K562 (cell line): Measurements from ENCODE around the gene C11orf91. TPM values are rescaled to one million over a fixed set of nuclear protein-coding genes. Genes with fewer than 3 reads are reported as not detected.

ENCODE experiments used
- ATAC-seq: fragments of 200-7000 bp; cut with Tn5 transposase; 3 replicates; pipeline ENCODE4 v1.9.1; 2020; ENCODE audit warnings: moderate library complexity
- BruUV-seq: library from RNA; stranded (reverse); fragments of 400-500 nt; replicated peaks from 2 replicates; lab custom pipeline; 2021; lab: Mats Ljungman, UMichigan
- CTCF ChIA-PET: fragments of 300-600 bp; formaldehyde crosslinking; extraction: SDS; loops from one replicate; lab custom pipeline; 2021; ENCODE audit warnings: low intra/inter-chr PET ratio; lab: Yijun Ruan, JAX
- POLR2A ChIA-PET: fragments of 300-600, 350-650 bp; sonication (Branson Sonifier 250); formaldehyde crosslinking; extraction: SDS; loops from one replicate; lab custom pipeline; 2021; ENCODE audit warnings: antibody characterized with exemption, inconsistent platforms; lab: Yijun Ruan, JAX
- DNase-seq, 4 experiments: peaks; one replicate each; pipeline versions ENCODE4 v3.0.0 to v3.0.0-alpha.2; 2011 to 2018; ENCODE audit warnings: low spot score in 3 of 4, mixed read lengths in 3 of 4; ENCODE audit errors: extremely low read depth in 1 of 4
- FAIRE-seq: peaks from 2 replicates; lab custom pipeline; 2011; peaks lifted over from hg19 to GRCh38; lab: Jason Lieb, UNC
- H2AFZ ChIP-seq: 2 replicates; pipeline ENCODE4 v1.6.0; 2011; ENCODE audit warnings: low read depth, low read length, control low read depth, inconsistent platforms
- H3K27ac ChIP-seq: fragments of 200-600 bp; 3 replicates; pipeline ENCODE4 v1.8.0; 2011; ENCODE audit warnings: low read depth, mild to moderate bottlenecking, control low read depth, inconsistent platforms, low read length, moderate library complexity, mixed read lengths; ENCODE audit errors: extremely low read depth
- H3K27me3 ChIP-seq, 2 experiments: fragments of 300-600 bp in 1 of 2; 2 replicates in 1 of 2; 3 replicates in 1 of 2; pipeline versions ENCODE4 v1.6.0 to v1.8.0; 2011; ENCODE audit warnings: inconsistent platforms in 2 of 2, low read length in 2 of 2, mild to moderate bottlenecking in 1 of 2, mixed read lengths in 1 of 2, moderate library complexity in 1 of 2; ENCODE audit not compliant: control insufficient read depth in 2 of 2, insufficient read depth in 2 of 2
- H3K36me3 ChIP-seq: fragments of 300-600 bp; 3 replicates; pipeline ENCODE4 v1.8.0; 2011; ENCODE audit warnings: mild to moderate bottlenecking, low read length, inconsistent platforms; ENCODE audit not compliant: control insufficient read depth, insufficient read depth
- H3K4me1 ChIP-seq, 2 experiments: fragments of 200-600 bp in 1 of 2; replicated peaks in 1 of 2; 2 replicates in 1 of 2; 3 replicates in 1 of 2; pipeline versions ENCODE4 v1.5.1 to v1.8.0; 2011; ENCODE audit warnings: inconsistent platforms in 2 of 2, low read length in 2 of 2, mild to moderate bottlenecking in 1 of 2, mixed read lengths in 1 of 2, moderate library complexity in 1 of 2; ENCODE audit not compliant: control insufficient read depth in 2 of 2, insufficient read depth in 2 of 2
- H3K4me2 ChIP-seq: 2 replicates; pipeline ENCODE4 v1.6.1; 2011; ENCODE audit warnings: low read length, control low read depth, inconsistent platforms, mixed read lengths; ENCODE audit not compliant: insufficient read depth
- H3K4me3 ChIP-seq: fragments of 200-600 bp; sonication (generic), shearing (Covaris generic); 2 replicates; pipeline ENCODE4 v1.5.1; 2016; ENCODE audit warnings: control low read depth, inconsistent platforms
- H3K79me2 ChIP-seq: fragments of 200-600 bp; 3 replicates; pipeline ENCODE4 v1.8.0; 2011; ENCODE audit warnings: low read length, inconsistent platforms; ENCODE audit not compliant: control insufficient read depth, insufficient read depth
- H3K9ac ChIP-seq, 2 experiments: 2 replicates each; pipeline versions ENCODE4 v1.6.0 to v1.6.1; 2011; ENCODE audit warnings: low read depth in 2 of 2, low read length in 2 of 2, control low read depth in 1 of 2, inconsistent platforms in 1 of 2, mild to moderate bottlenecking in 1 of 2, mixed read lengths in 1 of 2; ENCODE audit not compliant: insufficient read depth in 1 of 2
- H3K9me1 ChIP-seq: one replicate; pipeline ENCODE4 v1.6.0; 2011; ENCODE audit warnings: inconsistent platforms, mild to moderate bottlenecking, low read length, moderate library complexity; ENCODE audit not compliant: control insufficient read depth, insufficient read depth
- H3K9me3 ChIP-seq: replicated peaks from 2 replicates; pipeline ENCODE4 v1.5.1; 2011; ENCODE audit warnings: low read depth, low read length, inconsistent platforms; ENCODE audit not compliant: control insufficient read depth, insufficient read depth
- H4K20me1 ChIP-seq: replicated peaks from 2 replicates; pipeline ENCODE4 v1.6.1; 2011; ENCODE audit warnings: low read length, inconsistent platforms, mixed read lengths; ENCODE audit not compliant: control insufficient read depth, insufficient read depth
- BRF1 ChIP-seq: IDR thresholded peaks from 3 replicates; pipeline ENCODE4 v1.6.1; 2011; ENCODE audit warnings: borderline replicate concordance, mild to moderate bottlenecking; ENCODE audit not compliant: insufficient read length; ENCODE audit errors: extremely low read depth
- CSDE1 ChIP-seq, 2 experiments: fragments of 450-650 bp; IDR thresholded peaks; 2 replicates each; pipeline ENCODE4 v1.6.1; 2016; ENCODE audit warnings: mild to moderate bottlenecking in 1 of 2
- HCFC1 ChIP-seq: IDR thresholded peaks from 2 replicates; pipeline ENCODE4 v1.6.1; 2012; ENCODE audit warnings: low read depth, low read length, improper control_type of control experiment
- MAFF ChIP-seq: IDR thresholded peaks from 2 replicates; pipeline ENCODE4 v1.6.1; 2012; ENCODE audit warnings: low read length, improper control_type of control experiment
- PCBP2 ChIP-seq: fragments of 200-400 bp; formaldehyde crosslinking; IDR thresholded peaks from 2 replicates; pipeline ENCODE4 v1.6.1; 2018; ENCODE audit warnings: low read length, low read depth, mild to moderate bottlenecking, moderate library complexity; ENCODE audit not compliant: poor library complexity, severe bottlenecking
- SAP30 ChIP-seq: fragments of 200-600 bp; sonication (generic); IDR thresholded peaks from 2 replicates; pipeline ENCODE4 v1.6.1; 2012; ENCODE audit warnings: borderline replicate concordance, low read depth, mild to moderate bottlenecking, moderate library complexity, low read length, control low read depth, inconsistent platforms; ENCODE audit not compliant: insufficient read depth, poor library complexity, severe bottlenecking
- ZFP91 ChIP-seq: sonication (generic); formaldehyde crosslinking; IDR thresholded peaks from 2 replicates; pipeline ENCODE4 v1.8.0; 2022; ENCODE audit warnings: mild to moderate bottlenecking, missing genetic modification reagents
- ZNF175 ChIP-seq: fragments of 200-800 bp; sonication (Bioruptor generic); IDR thresholded peaks from 2 replicates; pipeline ENCODE4 v1.6.1; 2016; ENCODE audit warnings: low read depth, mild to moderate bottlenecking, missing genetic modification characterization, missing compliant biosample characterization
- ZNF586 ChIP-seq: fragments of 450-650 bp; formaldehyde crosslinking; conservative IDR thresholded peaks from 2 replicates; pipeline ENCODE4 v1.4.0; 2020; ENCODE audit warnings: mild to moderate bottlenecking, moderate library complexity
- ZZZ3 ChIP-seq: fragments of 450-650 bp; IDR thresholded peaks from 2 replicates; pipeline ENCODE4 v1.6.1; 2016; ENCODE audit warnings: antibody characterized with exemption, mild to moderate bottlenecking, moderate library complexity
- WGBS: fragments of 100-300 bp; shearing (Covaris generic); methylation state at CpG from one replicate; pipeline ENCODE4 v1.1.6; 2016; ENCODE audit warnings: low coverage, mixed read lengths; ENCODE audit not compliant: insufficient coverage; ENCODE audit errors: missing lambda C conversion rate; 5-methylcytosine and 5-hydroxymethylcytosine counted together
- in situ Hi-C: fragments of 300-500 bp; cut with MboI; formaldehyde crosslinking; loops from 4 replicates; pipeline ENCODE4 v1.15.0; 2018; ENCODE audit warnings: inconsistent platforms, mixed read lengths
- intact Hi-C: fragments of 100-400 bp; cut with micrococcal nuclease; formaldehyde crosslinking; loops from 2 replicates; pipeline ENCODE4 v1.14.2; 2022
- polyA plus RNA-seq, 8 experiments: library from polyadenylated mRNA; depleted of rRNA in 4 of 8; stranded (reverse) in 5 of 8; unstranded in 3 of 8; fragments of >200 nt; fragmentation: Nextera tagmentation in 2 of 8; fragmentation: Illumina TruSeq in 1 of 8; extraction: Ambion mirVana in 2 of 8; extraction: Trizol in 1 of 8; gene quantifications; 2 replicates each; pipeline versions ENCODE4 v1.2.1 to v1.2.3, GENCODE V29; 2011 to 2014; ENCODE audit warnings: inconsistent platforms in 1 of 8, missing spikeins in 1 of 8
- total RNA-seq, 7 experiments: library from RNA; depleted of rRNA in 6 of 7; stranded (reverse); fragments of >200 nt in 6 of 7; fragmentation: Illumina TruSeq in 2 of 7; extraction: Trizol in 2 of 7; gene quantifications; 2 replicates each; pipeline versions ENCODE4 v1.2.1 to v1.2.3, GENCODE V29; 2011 to 2021; ENCODE audit warnings: low replicate concordance in 1 of 7
- TF ChIP-seq, protein P1 (sequence below), 2 experiments: fragments of 150-350 bp in 1 of 2; IDR thresholded peaks; 2 replicates each; pipeline ENCODE4 v1.6.1; 2012 to 2016; ENCODE audit warnings: low read depth in 2 of 2, low read length in 2 of 2, mild to moderate bottlenecking in 1 of 2, moderate library complexity in 1 of 2

Gene C11orf91
- total and polyA plus RNA-seq, 9 of the 15 experiments (the other 6 are each of a cell fraction or from before 2014, with no cell fraction given) = not detected

- H3K27me3 ChIP-seq = no peaks in the 10 kb centered on the region
- H3K36me3 ChIP-seq = peaks cover 77% of the 10 kb centered on the region
- intact Hi-C loops (no loop called here), in situ Hi-C loops (no loop called here)
- H4K20me1 ChIP-seq = peaks cover 20% of the 10 kb centered on the region
- POLR2A ChIA-PET = interaction anchor here (0.8 kb wide), 1 partner anchor 11 kb away, joined by 3 read pairs; no protein-coding TSS in a partner anchor
- no peak for FAIRE-seq
- BruUV-seq = no TSS peak
- H3K9me3 ChIP-seq = no peaks in the 10 kb centered on the region
- DNase-seq = no peak
- no peak overlapping the region for H3K4me2 ChIP-seq
- H3K9ac ChIP-seq = no peak overlapping the region
- no peak overlapping the region for H2AFZ ChIP-seq
- H3K4me1 ChIP-seq = peaks cover 13 to 15% of the 10 kb centered on the region in 2 experiments
- WGBS = 86% methylated on average over 2 of the region's 2 CpGs
- no peak overlapping the region for H3K27ac ChIP-seq
- H3K4me3 ChIP-seq = no peak overlapping the region
- no peak for ATAC-seq
- TF ChIP-seq PCBP2 (no peak), ZZZ3 (no peak), ZNF175 (CRISPR knock-in tag) (no peak), SAP30 (no peak), ZNF586 (no peak), BRF1 (no peak), HCFC1 (no peak), CSDE1 (IDR thresholded peaks at IDR 0.05) (no peak), ZFP91 (CRISPR knock-in tag) (no peak), MAFF (no peak)
- TF ChIP-seq, protein P1, sequence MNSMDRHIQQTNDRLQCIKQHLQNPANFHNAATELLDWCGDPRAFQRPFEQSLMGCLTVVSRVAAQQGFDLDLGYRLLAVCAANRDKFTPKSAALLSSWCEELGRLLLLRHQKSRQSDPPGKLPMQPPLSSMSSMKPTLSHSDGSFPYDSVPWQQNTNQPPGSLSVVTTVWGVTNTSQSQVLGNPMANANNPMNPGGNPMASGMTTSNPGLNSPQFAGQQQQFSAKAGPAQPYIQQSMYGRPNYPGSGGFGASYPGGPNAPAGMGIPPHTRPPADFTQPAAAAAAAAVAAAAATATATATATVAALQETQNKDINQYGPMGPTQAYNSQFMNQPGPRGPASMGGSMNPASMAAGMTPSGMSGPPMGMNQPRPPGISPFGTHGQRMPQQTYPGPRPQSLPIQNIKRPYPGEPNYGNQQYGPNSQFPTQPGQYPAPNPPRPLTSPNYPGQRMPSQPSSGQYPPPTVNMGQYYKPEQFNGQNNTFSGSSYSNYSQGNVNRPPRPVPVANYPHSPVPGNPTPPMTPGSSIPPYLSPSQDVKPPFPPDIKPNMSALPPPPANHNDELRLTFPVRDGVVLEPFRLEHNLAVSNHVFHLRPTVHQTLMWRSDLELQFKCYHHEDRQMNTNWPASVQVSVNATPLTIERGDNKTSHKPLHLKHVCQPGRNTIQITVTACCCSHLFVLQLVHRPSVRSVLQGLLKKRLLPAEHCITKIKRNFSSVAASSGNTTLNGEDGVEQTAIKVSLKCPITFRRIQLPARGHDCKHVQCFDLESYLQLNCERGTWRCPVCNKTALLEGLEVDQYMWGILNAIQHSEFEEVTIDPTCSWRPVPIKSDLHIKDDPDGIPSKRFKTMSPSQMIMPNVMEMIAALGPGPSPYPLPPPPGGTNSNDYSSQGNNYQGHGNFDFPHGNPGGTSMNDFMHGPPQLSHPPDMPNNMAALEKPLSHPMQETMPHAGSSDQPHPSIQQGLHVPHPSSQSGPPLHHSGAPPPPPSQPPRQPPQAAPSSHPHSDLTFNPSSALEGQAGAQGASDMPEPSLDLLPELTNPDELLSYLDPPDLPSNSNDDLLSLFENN (IDR thresholded peaks at IDR 0.05; ENCODE audit: low read depth in 2 of 2, low read length in 2 of 2) = no peak
- peaks cover 34% of the 10 kb centered on the region for H3K79me2 ChIP-seq
- peaks cover 9% of the 10 kb centered on the region for H3K9me1 ChIP-seq
- CTCF ChIA-PET = no interaction called here
These were observed 17.8 kb upstream of the C11orf91 start for GRCh38 chr11:33718440-33718839.
